H1 (cell line): ENCODE measurements around the gene BORCS8. TPM values are rescaled to one million over a fixed set of nuclear protein-coding genes. Genes with fewer than 3 reads are reported as not detected.
A peak's percentile ranks its signal among the peaks of the same experiment; 100 is the strongest.

Source experiments
- ASH2L ChIP-seq: fragments of 200-600, 300-600 bp; sonication (generic); IDR thresholded peaks from one replicate; pipeline ENCODE4 v1.7.1; 2017; ENCODE audit warnings: low read length
- BCL11A ChIP-seq, 2 experiments: IDR thresholded peaks; one replicate each; pipeline ENCODE4 v1.6.1; 2011; ENCODE audit warnings: low read depth in 2 of 2, low read length in 2 of 2, mild to moderate bottlenecking in 2 of 2
- CEBPB ChIP-seq: IDR thresholded peaks from 2 replicates; pipeline ENCODE4 v1.6.1; 2012; ENCODE audit warnings: low read depth, low read length
- CREB1 ChIP-seq: IDR thresholded peaks from 2 replicates; pipeline ENCODE4 v1.6.1; 2012; ENCODE audit warnings: inconsistent platforms
- E2F6 ChIP-seq: IDR thresholded peaks from 2 replicates; pipeline ENCODE4 v1.6.1; 2012; ENCODE audit warnings: inconsistent platforms
- EP300 ChIP-seq, 2 experiments: IDR thresholded peaks; 1 replicate in 1 of 2; 2 replicates in 1 of 2; pipeline ENCODE4 v1.6.1; 2011 to 2012; ENCODE audit warnings: low read depth in 2 of 2, low read length in 2 of 2, mild to moderate bottlenecking in 2 of 2, borderline replicate concordance in 1 of 2, inconsistent platforms in 1 of 2, moderate library complexity in 1 of 2
- FOSL1 ChIP-seq: IDR thresholded peaks from 2 replicates; pipeline ENCODE4 v1.6.1; 2011; ENCODE audit warnings: mild to moderate bottlenecking, low read depth, low read length, moderate library complexity; ENCODE audit not compliant: insufficient read depth
- GTF2F1 ChIP-seq: IDR thresholded peaks from 2 replicates; pipeline ENCODE4 v1.6.1; 2012; ENCODE audit warnings: low read depth, low read length, improper control_type of control experiment, borderline replicate concordance
- HDAC6 ChIP-seq: IDR thresholded peaks from one replicate; pipeline ENCODE4 v1.7.1; 2012; ENCODE audit warnings: low read depth, mild to moderate bottlenecking, inconsistent platforms, low read length, moderate library complexity
- KDM1A ChIP-seq: fragments of 200-600, 300-600 bp; sonication (generic); IDR thresholded peaks from 2 replicates; pipeline ENCODE4 v1.7.1; 2016; ENCODE audit warnings: mild to moderate bottlenecking, low read length, borderline replicate concordance
- KDM4A ChIP-seq: IDR thresholded peaks from one replicate; pipeline ENCODE4 v1.7.1; 2012; ENCODE audit warnings: low read depth, mild to moderate bottlenecking, moderate library complexity, low read length, inconsistent platforms; ENCODE audit not compliant: severe bottlenecking
- NANOG ChIP-seq: IDR thresholded peaks from 2 replicates; pipeline ENCODE4 v1.6.1; 2011; ENCODE audit warnings: low read length, low read depth, mild to moderate bottlenecking, inconsistent platforms; ENCODE audit not compliant: insufficient read depth, poor library complexity, severe bottlenecking
- POLR2AphosphoS5 ChIP-seq: IDR thresholded peaks from 2 replicates; pipeline ENCODE4 v1.6.1; 2011; ENCODE audit warnings: low read depth, low read length
- POU5F1 ChIP-seq: IDR thresholded peaks from 2 replicates; pipeline ENCODE4 v1.6.1; 2011; ENCODE audit warnings: low read depth, mild to moderate bottlenecking, low read length, moderate library complexity
- RXRA ChIP-seq: IDR thresholded peaks from 2 replicates; pipeline ENCODE4 v1.6.1; 2011; ENCODE audit warnings: low read depth, mild to moderate bottlenecking, low read length, moderate library complexity; ENCODE audit not compliant: insufficient read depth
- SAP30 ChIP-seq: fragments of 300-600 bp; sonication (generic); IDR thresholded peaks from 2 replicates; pipeline ENCODE4 v1.7.1; 2012; ENCODE audit warnings: low read length, moderate library complexity, mild to moderate bottlenecking, inconsistent platforms; ENCODE audit not compliant: insufficient read depth, insufficient replicate concordance
- SIRT6 ChIP-seq: IDR thresholded peaks from one replicate; pipeline ENCODE4 v1.7.1; 2012; ENCODE audit warnings: low read length, inconsistent platforms
- SIX5 ChIP-seq: IDR thresholded peaks from 2 replicates; pipeline ENCODE4 v1.6.1; 2011; ENCODE audit warnings: mild to moderate bottlenecking, low read depth, low read length
- SP4 ChIP-seq: IDR thresholded peaks from 2 replicates; pipeline ENCODE4 v1.6.1; 2012; ENCODE audit warnings: low read length, inconsistent platforms
- SUZ12 ChIP-seq: fragments of 200-600 bp; sonication (generic); IDR thresholded peaks from 2 replicates; pipeline ENCODE4 v1.6.1; 2012; ENCODE audit warnings: mild to moderate bottlenecking, inconsistent platforms, low read length, moderate library complexity, mixed read lengths
- TBP ChIP-seq: IDR thresholded peaks from 2 replicates; pipeline ENCODE4 v1.6.1; 2011; ENCODE audit warnings: low read depth, low read length, improper control_type of control experiment
- polyA plus RNA-seq, 7 experiments: library from polyadenylated mRNA; depleted of rRNA in 3 of 7; stranded (reverse) in 5 of 7; unstranded in 2 of 7; fragments of >200 nt in 5 of 7; fragments of 200-250 nt in 2 of 7; gene quantifications; 1 replicate in 5 of 7; 2 replicates in 1 of 7; 4 replicates in 1 of 7; pipeline versions ENCODE4 v1.2.1 to v1.2.3, GENCODE V29; 2011 to 2013; ENCODE audit warnings: missing spikeins in 2 of 7, mixed read lengths in 2 of 7
- total RNA-seq: library from RNA; stranded (reverse); fragmentation: NEBNext Ultra II Directional; extraction: Animal tissue kit (Norgen Biotek cat#: 25700); gene quantifications from 2 replicates; pipeline ENCODE4 v1.2.1, GENCODE V29; 2021
- TF ChIP-seq, protein P1 (sequence below), 3 experiments: IDR thresholded peaks; 1 replicate in 2 of 3; 2 replicates in 1 of 3; pipeline versions ENCODE4 v1.5.1 to v1.6.1; 2011; ENCODE audit warnings: low read length in 3 of 3, mild to moderate bottlenecking in 3 of 3, inconsistent platforms in 2 of 3, low read depth in 1 of 3, moderate library complexity in 1 of 3; ENCODE audit not compliant: insufficient read depth in 1 of 3; ENCODE audit errors: control extremely low read depth in 1 of 3
- TF ChIP-seq, protein P2 (sequence below): IDR thresholded peaks from 2 replicates; pipeline ENCODE4 v1.6.1; 2012; ENCODE audit warnings: inconsistent platforms

The BORCS8 gene
- total and polyA plus RNA-seq, 2 of the 8 experiments (the other 6 are each of a cell fraction or from before 2014, with no cell fraction given), result 15.0 to 15.9 TPM

GRCh38 chr19:19134687-19135158, 57.2 kb downstream of the BORCS8 start (continued):
- TF ChIP-seq, protein P1, sequence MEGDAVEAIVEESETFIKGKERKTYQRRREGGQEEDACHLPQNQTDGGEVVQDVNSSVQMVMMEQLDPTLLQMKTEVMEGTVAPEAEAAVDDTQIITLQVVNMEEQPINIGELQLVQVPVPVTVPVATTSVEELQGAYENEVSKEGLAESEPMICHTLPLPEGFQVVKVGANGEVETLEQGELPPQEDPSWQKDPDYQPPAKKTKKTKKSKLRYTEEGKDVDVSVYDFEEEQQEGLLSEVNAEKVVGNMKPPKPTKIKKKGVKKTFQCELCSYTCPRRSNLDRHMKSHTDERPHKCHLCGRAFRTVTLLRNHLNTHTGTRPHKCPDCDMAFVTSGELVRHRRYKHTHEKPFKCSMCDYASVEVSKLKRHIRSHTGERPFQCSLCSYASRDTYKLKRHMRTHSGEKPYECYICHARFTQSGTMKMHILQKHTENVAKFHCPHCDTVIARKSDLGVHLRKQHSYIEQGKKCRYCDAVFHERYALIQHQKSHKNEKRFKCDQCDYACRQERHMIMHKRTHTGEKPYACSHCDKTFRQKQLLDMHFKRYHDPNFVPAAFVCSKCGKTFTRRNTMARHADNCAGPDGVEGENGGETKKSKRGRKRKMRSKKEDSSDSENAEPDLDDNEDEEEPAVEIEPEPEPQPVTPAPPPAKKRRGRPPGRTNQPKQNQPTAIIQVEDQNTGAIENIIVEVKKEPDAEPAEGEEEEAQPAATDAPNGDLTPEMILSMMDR (IDR thresholded peaks at IDR 0.05; ENCODE audit: control extremely low read depth in 1 of 3, insufficient read depth in 1 of 3, low read depth in 1 of 3, low read length in 3 of 3), result peak; percentile 31 to 54 (median 35); a peak in 2 of 4 replicates
- no peak for TF ChIP-seq SIX5
- TF ChIP-seq ASH2L, result peak; percentile 90
- TF ChIP-seq SP4, result 0 out of 2 replicates have a peak, but pooled peaks have one; percentile 58
- no peak for TF ChIP-seq HDAC6
- TF ChIP-seq, protein P2, sequence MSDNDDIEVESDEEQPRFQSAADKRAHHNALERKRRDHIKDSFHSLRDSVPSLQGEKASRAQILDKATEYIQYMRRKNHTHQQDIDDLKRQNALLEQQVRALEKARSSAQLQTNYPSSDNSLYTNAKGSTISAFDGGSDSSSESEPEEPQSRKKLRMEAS, result peak; percentile 38; the same call in 1 of the 2 replicates
- TF ChIP-seq POU5F1, result no peak
- TF ChIP-seq BCL11A (IDR thresholded peaks at IDR 0.05; ENCODE audit: low read depth in 2 of 2, low read length in 2 of 2), result no peak
- peak; percentile 75 for TF ChIP-seq POLR2AphosphoS5
- TF ChIP-seq EP300 (IDR thresholded peaks at IDR 0.05; ENCODE audit: borderline replicate concordance in 1 of 2, low read depth in 2 of 2, low read length in 2 of 2), result no peak
- no peak for TF ChIP-seq SUZ12
- TF ChIP-seq FOSL1, result no peak
- peak; percentile 70 for TF ChIP-seq CREB1
- TF ChIP-seq CEBPB, result no peak
- TF ChIP-seq KDM1A, result no peak
- no peak for TF ChIP-seq RXRA
- TF ChIP-seq NANOG, result no peak
- peak; percentile 34; the same call in 1 of the 2 replicates for TF ChIP-seq E2F6
- TF ChIP-seq SAP30, result no peak
- peak; percentile 64 for TF ChIP-seq TBP
- no peak for TF ChIP-seq SIRT6
- TF ChIP-seq KDM4A, result peak; percentile 30
- TF ChIP-seq GTF2F1, result no peak
